Stimulated activated CD4-positive, alpha-beta T cell treated with anti-CD3 and anti-CD28 coated beads, Interleukin-1b, Interleukin-23, amount 100 ng/mL, for 1 hour (primary cell): ENCODE measurements around the gene TMEM135.

Experiments
- DNase-seq, 2 donors: peaks; one replicate each; pipeline ENCODE4 v3.0.0-alpha.2; 2020; ENCODE audit warnings: low read depth in 2 of 2

Gene TMEM135

GRCh38 chr11:87301785-87302540 lies 264.2 kb downstream of the TMEM135 start:
- DNase-seq = no peak

- no peak for DNase-seq
Observed at GRCh38 chr11:87304412-87304811, 266.7 kb downstream of the TMEM135 start.

- no peak for DNase-seq
Observed at GRCh38 chr11:87306262-87306851, 268.6 kb downstream of the TMEM135 start.

DNA sequence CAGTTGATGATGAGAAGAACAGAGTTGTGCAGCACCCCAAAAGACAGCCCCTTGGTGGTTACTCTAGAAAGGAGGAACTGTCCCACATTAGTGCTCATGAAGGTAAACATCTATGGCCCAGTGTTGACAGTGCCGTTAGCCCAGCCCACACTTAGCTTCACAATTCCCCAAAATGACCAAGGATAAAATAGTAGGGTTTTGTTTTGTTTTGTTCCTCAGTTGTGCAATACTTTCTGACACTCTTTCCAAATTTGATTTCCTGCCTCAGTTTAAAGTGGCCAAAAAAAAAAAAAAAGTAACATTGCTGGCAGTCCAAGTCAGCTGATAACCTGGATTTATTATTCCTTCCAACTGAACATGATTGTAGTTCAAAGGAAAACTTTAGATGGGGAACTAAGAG lies 269.4 kb downstream of the TMEM135 start:
- DNase-seq = no peak

- DNase-seq = no peak
Observed at GRCh38 chr11:87315229-87315628, 277.5 kb downstream of the TMEM135 start.

DNA sequence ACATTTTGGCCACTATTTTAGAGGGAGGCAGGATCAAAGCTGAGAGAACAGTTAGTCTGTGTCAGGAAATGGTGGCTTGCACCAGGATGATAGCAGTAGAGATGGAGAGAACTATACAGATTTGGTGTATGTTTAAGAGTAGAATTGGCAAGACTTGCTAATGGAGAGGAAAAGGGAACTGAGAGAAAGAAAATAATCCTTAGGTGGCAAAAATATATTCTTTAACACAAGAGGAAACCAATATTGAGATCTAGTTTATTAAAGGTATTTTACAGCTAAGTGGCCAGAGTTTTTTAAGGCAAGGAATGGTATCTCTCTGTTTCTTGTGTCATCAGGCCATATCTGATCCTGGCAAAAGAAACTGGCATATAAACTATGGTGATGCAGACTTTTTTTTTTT lies 278.8 kb downstream of the TMEM135 start:
- no peak for DNase-seq

GRCh38 chr11:87317441-87317840 lies 279.7 kb downstream of the TMEM135 start:
- DNase-seq = no peak

DNA sequence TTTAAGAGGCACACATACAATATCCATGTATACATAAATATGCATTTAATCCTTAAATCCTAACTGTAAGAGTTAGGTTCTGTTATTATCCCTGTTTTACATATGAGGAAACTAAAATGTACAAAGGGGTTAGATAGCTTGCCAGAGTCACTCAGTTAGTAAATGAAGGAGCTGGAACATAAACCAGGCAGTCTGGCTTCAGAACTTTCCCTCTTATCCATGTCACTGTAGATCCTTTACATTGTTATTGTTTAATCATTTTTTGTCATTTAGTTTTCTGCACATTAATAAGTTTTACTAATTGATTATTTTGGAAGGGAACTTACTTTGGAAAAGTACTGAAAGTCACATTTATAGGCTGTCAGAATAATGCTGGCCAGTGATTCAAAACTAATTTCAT lies 282.4 kb downstream of the TMEM135 start:
- DNase-seq = no peak

DNA sequence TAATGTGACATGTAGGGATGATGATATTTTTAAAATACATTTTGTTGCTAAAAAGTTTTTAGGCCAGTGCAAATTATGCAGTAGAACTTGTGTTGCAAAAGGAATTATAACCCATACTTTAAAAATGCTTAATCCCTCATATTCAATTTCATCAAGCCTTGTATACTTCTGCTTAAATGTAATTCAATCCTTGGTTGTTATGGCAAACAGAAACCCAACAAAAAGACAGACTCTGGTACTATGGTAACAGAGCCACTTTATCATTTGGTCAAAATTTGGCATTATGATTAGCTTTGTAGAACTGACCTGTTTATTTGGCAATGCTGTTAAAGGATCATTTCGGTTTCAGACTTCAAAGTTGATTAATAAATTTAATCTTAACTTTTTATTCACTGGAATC lies 284.8 kb downstream of the TMEM135 start:
- DNase-seq = no peak

DNA sequence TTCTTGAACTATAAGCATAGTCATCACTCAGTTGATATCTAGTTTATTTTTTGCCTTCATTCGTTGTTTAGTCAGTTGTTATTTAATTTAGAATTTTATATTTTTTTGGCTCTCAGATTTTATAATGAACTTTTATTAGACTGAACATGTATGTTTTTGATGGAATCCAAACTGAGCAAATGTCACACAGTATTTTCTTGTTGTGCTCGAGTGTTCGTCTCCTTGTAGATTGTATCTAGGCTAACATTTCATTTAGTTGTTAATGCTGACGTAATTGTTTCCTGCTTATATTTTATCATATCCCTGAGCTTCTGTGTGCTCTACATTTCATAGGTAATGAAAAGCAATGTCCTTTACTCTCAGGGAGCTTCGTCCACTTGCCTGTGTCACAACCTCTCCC lies 286.2 kb downstream of the TMEM135 start:
- DNase-seq = no peak

DNA sequence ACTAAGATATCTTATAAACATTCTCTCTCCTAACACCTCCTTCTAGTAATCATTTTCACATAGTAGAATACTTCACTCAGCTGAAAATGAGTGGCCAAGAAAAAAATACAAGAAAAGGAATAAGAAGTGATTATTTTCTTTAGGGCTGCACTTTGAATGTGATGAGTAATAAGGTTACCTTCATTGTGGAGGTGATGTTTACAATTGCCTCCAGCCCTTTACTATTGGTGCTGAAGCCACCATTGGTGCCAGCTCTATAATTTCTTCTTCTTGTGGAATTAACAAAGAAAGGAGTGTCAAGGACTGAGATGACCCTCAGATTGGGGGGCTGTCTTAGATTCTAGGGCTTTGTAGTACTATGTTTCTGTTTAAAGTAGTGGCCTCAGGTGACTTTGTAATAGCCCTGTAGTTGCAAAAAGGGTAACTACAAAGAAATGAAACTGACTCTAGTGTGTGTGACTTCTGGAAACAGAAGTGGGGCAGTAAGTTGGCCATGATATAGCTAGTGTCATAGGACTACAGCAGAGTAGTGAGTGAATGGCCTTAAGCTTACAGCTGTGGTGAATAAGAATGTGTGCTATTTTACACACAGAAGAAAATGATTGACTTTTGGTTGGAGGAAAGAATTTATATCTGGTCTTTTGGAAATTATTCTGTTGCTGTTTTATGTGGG lies 287.2 kb downstream of the TMEM135 start:
- no peak for DNase-seq

DNA sequence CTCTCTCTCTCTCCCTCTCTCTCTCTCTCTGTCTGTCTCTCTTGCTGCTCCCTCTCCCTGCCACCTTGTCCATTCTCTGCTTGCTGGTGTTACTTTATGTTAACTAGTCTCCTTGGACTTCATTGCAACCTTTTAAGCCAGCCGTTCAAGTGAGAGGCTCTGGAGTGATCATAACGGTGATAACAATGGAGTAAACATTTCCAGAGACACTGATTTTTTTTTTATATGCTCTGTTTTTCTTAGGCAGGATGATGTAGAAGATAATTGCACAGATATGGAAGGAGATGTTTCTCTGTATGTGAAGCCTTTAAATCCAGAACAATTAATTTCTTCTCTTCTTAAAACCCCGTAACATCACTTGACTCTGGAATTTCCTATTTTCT lies 287.7 kb downstream of the TMEM135 start:
- no peak for DNase-seq

DNA sequence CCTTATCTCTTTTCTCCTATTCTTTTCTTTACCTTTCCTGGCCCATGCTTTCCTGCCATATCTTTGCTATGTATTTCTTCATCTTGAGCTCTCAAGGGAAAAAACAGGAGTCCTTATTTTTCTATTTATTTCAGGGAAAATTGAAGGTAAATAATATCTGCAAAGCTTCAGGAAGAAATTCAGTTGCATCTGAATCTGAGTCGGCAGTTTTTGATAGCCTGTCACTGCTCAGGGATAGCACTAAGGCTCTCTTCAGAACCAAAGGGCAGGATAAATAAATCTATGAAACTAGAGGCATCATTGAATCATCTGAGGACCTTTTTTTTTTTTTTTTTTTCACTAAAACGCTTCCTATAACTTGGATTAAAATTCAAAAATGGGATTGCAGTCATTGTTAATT lies 288.9 kb downstream of the TMEM135 start:
- DNase-seq = no peak

- no peak for DNase-seq
Observed at GRCh38 chr11:87329172-87329571, 291.4 kb downstream of the TMEM135 start.

DNA sequence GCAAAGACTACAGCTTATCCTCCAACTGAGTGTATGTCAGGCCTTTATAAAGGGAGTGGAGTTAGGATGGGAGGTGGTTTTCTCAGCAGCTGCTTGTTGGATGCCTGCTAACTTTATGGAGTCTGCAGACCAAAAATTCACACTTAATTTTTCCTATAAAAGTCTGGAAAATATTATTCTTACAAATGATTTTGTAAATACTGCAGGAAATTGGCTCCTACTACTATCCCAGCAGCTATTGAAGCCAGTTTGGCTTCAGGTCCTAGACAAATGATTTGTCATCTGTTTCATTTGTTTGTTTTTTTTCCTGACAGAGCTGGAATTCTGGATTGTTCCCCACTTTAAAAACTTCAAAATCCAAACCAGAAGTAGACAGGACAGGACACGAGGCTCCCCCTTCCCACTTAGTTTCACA lies 292.5 kb downstream of the TMEM135 start:
- no peak for DNase-seq

- DNase-seq = no peak
Observed at GRCh38 chr11:87331273-87331672, 293.5 kb downstream of the TMEM135 start.

GRCh38 chr11:87338046-87338639 lies 300.4 kb downstream of the TMEM135 start:
- DNase-seq = no peak

GRCh38 chr11:87339416-87339815 lies 301.7 kb downstream of the TMEM135 start:
- DNase-seq = no peak

GRCh38 chr11:87347441-87347840 lies 309.7 kb downstream of the TMEM135 start:
- DNase-seq = no peak

GRCh38 chr11:87347854-87348253 lies 310.1 kb downstream of the TMEM135 start:
- no peak for DNase-seq

- DNase-seq = no peak
Observed at GRCh38 chr11:87351676-87352075, 313.9 kb downstream of the TMEM135 start.

DNA sequence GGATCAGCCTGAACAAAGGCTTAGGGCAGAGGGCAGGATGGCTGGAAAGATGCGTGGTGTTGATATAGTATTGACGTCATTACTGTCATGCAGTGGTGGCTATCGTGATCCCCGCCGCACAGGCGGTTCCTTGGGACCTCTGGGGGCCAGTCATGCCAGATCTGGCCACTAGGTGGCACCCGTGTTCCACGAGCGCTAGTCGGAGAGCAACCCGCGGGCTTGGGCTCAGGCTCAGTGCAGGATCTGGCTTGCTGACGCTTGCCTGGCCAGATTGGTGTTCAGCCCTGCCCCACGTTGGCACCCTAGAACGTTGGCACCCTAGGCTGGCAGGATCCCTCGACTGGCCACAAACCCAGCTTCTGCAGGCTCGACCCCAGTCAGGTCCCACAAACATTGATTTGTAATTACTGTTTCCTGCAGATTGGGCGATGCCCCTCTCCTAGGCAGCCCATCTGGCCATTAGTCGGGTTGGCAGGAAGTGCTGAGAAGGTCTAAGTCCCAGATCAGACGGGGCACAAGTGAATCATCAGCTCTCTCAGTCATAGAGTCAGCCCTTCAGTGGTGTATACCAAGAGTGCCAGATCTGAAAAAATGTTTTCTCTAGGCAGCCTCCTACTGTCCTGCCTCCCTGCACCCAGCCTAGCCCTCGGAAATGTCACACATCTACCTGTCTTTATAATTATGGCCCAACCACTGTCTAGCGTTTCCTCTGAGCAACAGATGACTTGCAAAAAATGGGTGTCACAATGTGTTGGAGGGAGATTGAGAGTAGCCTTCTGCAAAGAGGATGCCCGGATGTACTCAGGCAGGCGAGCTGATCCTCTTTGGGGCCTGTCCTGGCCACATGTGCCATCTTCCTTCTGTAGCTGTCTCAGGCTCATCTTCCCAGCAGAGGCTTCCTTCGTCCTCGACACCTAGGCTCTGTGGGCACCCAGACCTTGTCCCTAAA lies 315.3 kb downstream of the TMEM135 start:
- DNase-seq = peak; percentile 42 to 82
